Left ventricle myocardium inferior (tissue), 1 donor: ENCODE data around the gene TBC1D2. TPM values are rescaled to one million over a fixed set of nuclear protein-coding genes. Genes with fewer than 3 reads are reported as not detected.

Experiments
- DNase-seq: peaks from one replicate; pipeline ENCODE4 v3.0.0-alpha.2; 2020
- H3K27ac ChIP-seq: fragments of 200-600 bp; replicated peaks from 2 replicates; pipeline ENCODE4 v1.8.0; 2021
- H3K27me3 ChIP-seq: fragments of 200-600 bp; 2 replicates; pipeline ENCODE4 v1.8.0; 2021; ENCODE audit warnings: low read depth
- H3K36me3 ChIP-seq: fragments of 200-600 bp; 2 replicates; pipeline ENCODE4 v1.8.0; 2021
- H3K4me1 ChIP-seq: fragments of 200-600 bp; 2 replicates; pipeline ENCODE4 v1.8.0; 2021
- H3K4me3 ChIP-seq: fragments of 200-600 bp; 2 replicates; pipeline ENCODE4 v1.8.0; 2021; ENCODE audit warnings: mild to moderate bottlenecking, moderate library complexity
- H3K9me3 ChIP-seq: fragments of 200-600 bp; replicated peaks from 2 replicates; pipeline ENCODE4 v1.8.0; 2021
- intact Hi-C: fragments of 100-400 bp; cut with micrococcal nuclease; formaldehyde crosslinking; loops from one replicate; pipeline ENCODE4 v1.11.0; 2022
- total RNA-seq: library from RNA; stranded (reverse); fragmentation: NEBNext Ultra II Directional; extraction: Animal tissue kit (Norgen Biotek cat#: 25700); gene quantifications from one replicate; pipeline ENCODE4 v1.2.1, GENCODE V29; 2021
- TF ChIP-seq, protein P1 (sequence below): fragments of 200-600 bp; IDR thresholded peaks from 2 replicates; pipeline ENCODE4 v1.8.0; 2021; ENCODE audit warnings: antibody characterized with exemption, mild to moderate bottlenecking, borderline replicate concordance
- donor health status: DM: no; HTN: yes; CAD: no; lungs with severe emphysema.

TBC1D2 gene
- total RNA-seq, 1 donor from 2014 or later = 1.7 TPM

DNA sequence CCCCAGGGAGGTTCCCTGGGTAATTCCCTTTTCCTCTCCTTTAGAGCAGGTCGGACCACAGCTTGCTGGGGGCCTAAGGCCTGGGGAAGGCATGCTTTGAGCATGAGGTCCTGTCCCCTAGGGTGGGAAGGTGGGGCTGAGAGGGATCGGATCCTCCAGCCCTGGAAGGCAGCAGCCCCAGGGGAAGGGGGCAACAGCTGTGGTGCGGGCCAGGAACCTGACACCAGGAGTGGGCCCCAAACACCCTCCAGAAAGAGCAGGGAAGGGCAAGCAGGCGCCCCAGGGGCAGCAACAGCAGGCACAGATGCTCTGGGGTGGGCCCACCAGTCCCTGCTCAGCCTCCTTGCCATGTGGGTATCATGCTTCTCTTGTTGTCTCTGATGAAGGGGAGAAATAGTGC, 59.8 kb downstream of the TBC1D2 start:
- Histone ChIP-seq H3K36me3 (no peaks in the 10 kb centered on the region), H3K27me3 (peaks cover 10% of the 10 kb centered on the region), H3K4me3 (no peak overlapping the region), H3K4me1 (peaks cover 17% of the 10 kb centered on the region), H3K27ac (no peak overlapping the region), H3K9me3 (no peaks in the 10 kb centered on the region)
- DNase-seq = no peak
- intact Hi-C loops = no loop called here
- TF ChIP-seq, protein P1, sequence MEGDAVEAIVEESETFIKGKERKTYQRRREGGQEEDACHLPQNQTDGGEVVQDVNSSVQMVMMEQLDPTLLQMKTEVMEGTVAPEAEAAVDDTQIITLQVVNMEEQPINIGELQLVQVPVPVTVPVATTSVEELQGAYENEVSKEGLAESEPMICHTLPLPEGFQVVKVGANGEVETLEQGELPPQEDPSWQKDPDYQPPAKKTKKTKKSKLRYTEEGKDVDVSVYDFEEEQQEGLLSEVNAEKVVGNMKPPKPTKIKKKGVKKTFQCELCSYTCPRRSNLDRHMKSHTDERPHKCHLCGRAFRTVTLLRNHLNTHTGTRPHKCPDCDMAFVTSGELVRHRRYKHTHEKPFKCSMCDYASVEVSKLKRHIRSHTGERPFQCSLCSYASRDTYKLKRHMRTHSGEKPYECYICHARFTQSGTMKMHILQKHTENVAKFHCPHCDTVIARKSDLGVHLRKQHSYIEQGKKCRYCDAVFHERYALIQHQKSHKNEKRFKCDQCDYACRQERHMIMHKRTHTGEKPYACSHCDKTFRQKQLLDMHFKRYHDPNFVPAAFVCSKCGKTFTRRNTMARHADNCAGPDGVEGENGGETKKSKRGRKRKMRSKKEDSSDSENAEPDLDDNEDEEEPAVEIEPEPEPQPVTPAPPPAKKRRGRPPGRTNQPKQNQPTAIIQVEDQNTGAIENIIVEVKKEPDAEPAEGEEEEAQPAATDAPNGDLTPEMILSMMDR = no peak

DNA sequence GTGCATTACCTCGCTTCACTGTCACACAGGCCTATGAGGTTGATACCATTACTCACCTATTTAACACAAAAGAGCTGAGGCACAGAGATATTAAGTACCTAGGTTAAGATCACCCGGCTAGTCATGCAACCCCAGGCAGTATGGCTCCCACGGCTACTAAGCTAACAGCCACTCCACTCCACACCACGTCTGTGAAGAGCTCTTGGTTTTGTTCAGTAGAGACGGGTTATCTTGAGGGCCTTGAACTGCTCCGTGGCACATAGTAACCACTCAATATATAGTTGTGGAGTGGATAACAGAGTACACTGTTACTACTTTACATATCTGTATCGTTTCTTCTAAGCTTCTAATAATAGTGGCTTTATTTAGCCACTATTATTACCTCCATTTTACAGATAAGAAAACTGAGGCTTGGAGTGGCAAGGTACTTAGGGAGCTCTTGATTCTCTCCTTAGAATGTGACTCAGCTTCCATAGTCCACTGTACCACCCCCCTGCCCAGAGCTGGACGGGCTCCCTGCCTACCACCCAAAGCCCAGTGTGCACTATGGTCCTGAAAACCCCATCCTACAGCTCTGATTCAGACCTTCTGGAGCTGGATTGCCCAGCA, 62.0 kb downstream of the TBC1D2 start:
- Histone ChIP-seq H3K36me3 (no peaks in the 10 kb centered on the region), H3K9me3 (no peaks in the 10 kb centered on the region), H3K27ac (peak overlapping the region; percentile 57), H3K4me1 (peaks cover 17% of the 10 kb centered on the region), H3K4me3 (peak overlapping the region; percentile 78), H3K27me3 (peaks cover 10% of the 10 kb centered on the region)
- intact Hi-C loops = no loop called here
- TF ChIP-seq, protein P1 = no peak
- no peak for DNase-seq

DNA sequence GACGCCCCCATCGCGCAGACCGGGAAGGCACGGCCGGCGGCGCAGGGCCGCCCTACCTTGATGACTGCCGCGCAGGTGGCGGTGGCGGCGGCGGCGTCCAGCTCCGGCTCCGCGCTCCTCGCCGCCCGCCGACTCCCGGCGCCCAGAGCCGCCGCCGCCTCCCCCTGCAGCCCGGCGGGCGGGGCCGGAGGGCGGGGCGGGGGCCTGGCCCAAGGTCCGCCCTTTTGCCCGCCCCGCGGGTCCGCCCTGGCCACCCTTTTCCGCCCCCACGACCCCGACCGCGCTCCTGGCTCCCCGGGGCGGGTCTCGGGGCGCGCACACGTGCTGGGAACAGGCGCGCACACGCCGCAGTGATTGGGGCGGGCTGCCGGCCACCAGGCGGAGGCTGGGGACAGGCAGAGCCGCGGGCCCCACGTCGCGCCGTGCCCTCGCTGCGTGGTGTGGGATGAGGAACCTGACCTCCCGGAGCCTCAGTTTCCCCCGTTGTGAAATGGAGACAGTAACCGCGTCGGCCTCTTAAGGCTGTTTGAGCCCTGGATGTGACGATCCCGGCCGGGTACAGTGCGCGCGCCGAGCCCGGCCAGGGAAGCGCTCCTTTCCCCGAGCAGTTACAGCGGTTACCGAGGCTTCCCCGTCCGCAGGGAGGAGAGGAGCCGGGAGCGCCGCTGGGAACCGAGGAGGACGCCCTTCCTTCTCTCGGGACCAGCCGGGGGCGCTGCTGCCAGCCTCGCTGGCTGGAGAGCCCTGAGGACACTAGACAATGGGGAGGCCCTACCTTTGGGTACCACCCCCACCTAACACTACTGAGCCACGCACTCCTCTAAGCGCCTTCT, 62.7 kb downstream of the TBC1D2 start, which contains the start of gene CORO2A:
Gene CORO2A (minus strand): TSS at position 135 of the 833 bp plus-strand sequence. CDS start 34,977 bp downstream, outside the sequence.
- intact Hi-C loops = no loop called here
- Histone ChIP-seq H3K4me1 (peaks cover 17% of the 10 kb centered on the region), H3K27me3 (peaks cover 10% of the 10 kb centered on the region), H3K27ac (peak within 1 kb of the TSS; percentile 57), H3K36me3 (no peaks in the 10 kb centered on the region), H3K4me3 (peak within 1 kb of the TSS; percentile 78), H3K9me3 (no peaks in the 10 kb centered on the region)
- DNase-seq = peak; percentile 75
- TF ChIP-seq, protein P1 = peak; percentile 47

DNA sequence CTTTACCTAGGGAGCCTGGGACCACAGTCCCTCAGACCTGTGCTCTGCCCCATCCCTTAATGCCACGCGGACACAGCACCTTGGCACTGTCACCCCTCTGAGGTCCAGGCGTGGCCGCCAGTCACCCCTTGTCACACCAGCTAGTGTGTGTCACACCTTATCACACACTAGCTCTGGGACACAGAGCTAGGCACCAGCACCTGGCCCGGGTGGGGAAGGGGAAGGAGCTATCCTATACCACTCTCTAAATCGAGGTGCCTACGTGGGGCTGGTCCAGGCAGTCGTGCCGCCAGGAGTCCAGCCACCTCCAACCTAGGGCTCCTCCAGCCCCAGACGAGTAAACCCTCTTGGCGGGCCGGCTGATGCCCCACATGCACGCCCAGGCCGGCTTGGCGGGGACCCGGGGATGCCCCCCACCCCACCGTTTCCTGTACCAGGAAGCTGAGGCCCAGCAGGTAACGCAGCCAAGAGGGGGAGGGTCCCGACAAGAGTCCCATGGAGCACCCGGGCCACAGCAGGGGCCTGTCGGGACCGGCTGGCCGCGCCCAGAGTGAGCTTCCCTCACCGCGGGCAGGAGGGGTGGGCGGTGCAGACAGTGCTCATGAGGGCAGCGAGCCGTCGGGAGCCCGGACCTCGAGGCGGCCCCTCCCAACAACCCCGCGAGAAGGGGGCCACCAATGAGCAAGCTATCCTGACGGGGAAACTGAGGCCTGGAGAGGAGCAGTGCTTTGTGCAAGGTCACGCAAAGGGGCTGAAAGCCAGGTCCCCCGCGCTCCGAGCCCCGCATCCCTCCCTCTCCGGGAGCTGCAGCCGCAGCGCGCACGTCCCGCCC, 63.6 kb downstream of the TBC1D2 start:
- H3K4me3 ChIP-seq = peak overlapping the region; percentile 78
- intact Hi-C loops = no loop called here

More for the DNA sequence above, 63.6 kb downstream of the TBC1D2 start:
- Histone ChIP-seq H3K9me3 (no peaks in the 10 kb centered on the region), H3K27me3 (peaks cover 10% of the 10 kb centered on the region), H3K4me1 (peaks cover 17% of the 10 kb centered on the region), H3K36me3 (no peaks in the 10 kb centered on the region), H3K27ac (no peak overlapping the region)
- no peak for DNase-seq
- TF ChIP-seq, protein P1 = no peak
